ENCODE results near the gene GALNTL6.

GRCh38 chr4:172517391-172517790 lies 704.2 kb downstream of the GALNTL6 start:
- TF ChIP-seq POLR2AphosphoS5 (IDR thresholded peaks at IDR 0.05) (no peak), CTCF (IDR thresholded peaks at IDR 0.05) (no peak), POLR2A (IDR thresholded peaks at IDR 0.05) (no peak), EP300 (IDR thresholded peaks at IDR 0.05) (no peak)
